BE2C (cell line): ENCODE results near the gene SOX10. TPM values are rescaled to one million over a fixed set of nuclear protein-coding genes. Genes with fewer than 3 reads are reported as not detected.

ENCODE experiments used
- DNase-seq: peaks from one replicate; pipeline ENCODE4 v3.0.0-alpha.2; 2020
- H3K27me3 ChIP-seq: fragments of 250-450 bp; sonication (Bioruptor Pico); 2 replicates; pipeline ENCODE4 v1.5.1; 2020; ENCODE audit warnings: mild to moderate bottlenecking
- H3K36me3 ChIP-seq: fragments of 250-450 bp; sonication (Bioruptor Pico); 2 replicates; pipeline ENCODE4 v1.5.1; 2020; ENCODE audit warnings: mild to moderate bottlenecking
- H3K4me1 ChIP-seq: fragments of 250-450 bp; sonication (Bioruptor Pico); 2 replicates; pipeline ENCODE4 v1.5.1; 2020
- H3K4me3 ChIP-seq: 2 replicates; pipeline ENCODE4 v1.5.1; 2011; ENCODE audit warnings: low read depth, low read length
- H3K9me3 ChIP-seq: fragments of 250-450 bp; sonication (Bioruptor Pico); 2 replicates; pipeline ENCODE4 v1.5.1; 2020
- CTCF ChIP-seq: IDR thresholded peaks from 2 replicates; pipeline ENCODE4 v1.5.1; 2012; ENCODE audit warnings: mild to moderate bottlenecking, low read depth, low read length
- polyA plus RNA-seq: library from polyadenylated mRNA; unstranded; fragments of >200 nt; gene quantifications from one replicate; pipeline ENCODE4 v1.2.1, GENCODE V29; 2012; ENCODE audit warnings: low read depth, missing spikeins; ENCODE audit not compliant: insufficient read length, insufficient read depth

Gene SOX10
- polyA plus RNA-seq, result 0.31 TPM

GRCh38 chr22:37983860-37984791, at the start of gene SOX10:
TSS of gene SOX10 (minus strand) at chr22:37984555. CDS start at chr22:37983784, 771 bp downstream.
- TF ChIP-seq CTCF, result no peak
- H3K9me3 ChIP-seq, result no peaks in the 10 kb centered on the region
- H3K27me3 ChIP-seq, result no peaks in the 10 kb centered on the region
- H3K36me3 ChIP-seq, result no peaks in the 10 kb centered on the region
- DNase-seq, result no peak
- H3K4me1 ChIP-seq, result no peaks in the 10 kb centered on the region
- no peak within 1 kb of the TSS for H3K4me3 ChIP-seq

- Histone ChIP-seq H3K4me3 (no peak overlapping the region), H3K4me1 (no peaks in the 10 kb centered on the region; the same call in 1 of the 2 replicates), H3K36me3 (no peaks in the 10 kb centered on the region), H3K9me3 (no peaks in the 10 kb centered on the region), H3K27me3 (no peaks in the 10 kb centered on the region)
- DNase-seq, result no peak
- no peak for TF ChIP-seq CTCF
Measured at GRCh38 chr22:38033522-38034277, 49.3 kb upstream of the SOX10 start.

- no peak for TF ChIP-seq CTCF
- no peak overlapping the region for H3K4me3 ChIP-seq
- no peaks in the 10 kb centered on the region; the same call in 1 of the 2 replicates for H3K4me1 ChIP-seq
- no peak for DNase-seq
- H3K36me3 ChIP-seq, result no peaks in the 10 kb centered on the region
- no peaks in the 10 kb centered on the region for H3K9me3 ChIP-seq
- no peaks in the 10 kb centered on the region for H3K27me3 ChIP-seq
Measured at GRCh38 chr22:38032681-38033521, 48.5 kb upstream of the SOX10 start.

- no peak for DNase-seq
- H3K4me3 ChIP-seq, result no peak overlapping the region
- no peaks in the 10 kb centered on the region for H3K27me3 ChIP-seq
- H3K4me1 ChIP-seq, result peaks cover 2% of the 10 kb centered on the region; the same call in 1 of the 2 replicates
- no peaks in the 10 kb centered on the region for H3K36me3 ChIP-seq
- TF ChIP-seq CTCF, result no peak
- H3K9me3 ChIP-seq, result no peaks in the 10 kb centered on the region
Measured at GRCh38 chr22:38031491-38031890, 47.1 kb upstream of the SOX10 start.

- Histone ChIP-seq H3K4me3 (no peak overlapping the region), H3K9me3 (no peaks in the 10 kb centered on the region), H3K4me1 (peaks cover 2% of the 10 kb centered on the region; the same call in 1 of the 2 replicates), H3K36me3 (no peaks in the 10 kb centered on the region), H3K27me3 (no peaks in the 10 kb centered on the region)
- no peak for TF ChIP-seq CTCF
- no peak for DNase-seq
Measured at GRCh38 chr22:38030311-38031133, 46.2 kb upstream of the SOX10 start.
